Limb (tissue), 2 donors: Measurements from ENCODE around the gene VPS39.

ENCODE experiments used
- DNase-seq, 2 donors: peaks; one replicate each; pipeline ENCODE4 v3.0.0-alpha.2; 2016; ENCODE audit errors: extremely low spot score in 2 of 2

Gene VPS39

DNA sequence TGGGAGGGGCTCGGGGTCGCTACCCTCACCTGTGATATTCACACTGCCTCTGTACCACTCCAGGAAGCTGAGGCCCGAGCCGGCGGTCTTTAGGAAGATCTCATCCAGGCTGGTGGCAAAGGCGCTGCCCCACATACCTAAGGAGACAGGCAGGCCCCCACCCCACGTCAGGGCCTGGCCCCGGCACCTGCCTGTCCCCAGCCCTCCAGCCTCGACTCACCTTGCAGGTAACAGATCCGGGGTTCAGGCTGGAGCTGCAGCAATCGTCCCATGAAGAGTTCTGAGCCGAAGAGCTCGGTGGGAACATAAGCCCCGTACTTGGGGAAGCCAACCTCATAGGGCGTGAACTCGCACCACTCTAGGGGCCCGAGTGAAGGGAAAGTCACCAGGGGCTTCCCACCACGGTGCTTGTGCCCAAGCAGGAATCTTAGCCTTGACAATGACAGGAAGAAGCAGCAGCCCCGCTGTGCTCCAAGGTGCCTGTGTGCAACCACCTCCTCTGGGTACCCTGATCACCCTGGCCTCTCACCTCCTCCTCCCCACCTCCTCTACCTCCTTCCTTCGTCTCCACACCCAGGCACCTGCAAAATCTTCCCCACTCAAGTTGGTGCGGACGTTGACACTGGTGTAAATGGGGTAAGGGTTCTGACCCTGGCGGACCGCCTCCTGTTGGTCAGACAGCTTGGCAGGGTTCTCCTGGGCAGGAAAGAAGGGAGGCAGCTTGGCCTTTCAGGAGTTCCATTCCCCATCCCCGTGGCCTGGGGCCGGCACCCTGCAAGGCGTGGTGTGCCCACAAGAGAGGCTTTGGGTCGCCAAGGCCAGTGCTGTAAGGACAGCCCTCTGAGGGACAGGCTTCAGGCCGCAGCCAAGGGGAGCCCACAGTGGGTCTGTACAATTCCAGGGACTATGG, 62.3 kb downstream of the VPS39 start:
- no peak for DNase-seq

GRCh38 chr15:42144841-42145375, 63.2 kb downstream of the VPS39 start:
- DNase-seq: no peak

- no peak for DNase-seq
Observed at GRCh38 chr15:42143866-42144625, 64.1 kb downstream of the VPS39 start.

DNA sequence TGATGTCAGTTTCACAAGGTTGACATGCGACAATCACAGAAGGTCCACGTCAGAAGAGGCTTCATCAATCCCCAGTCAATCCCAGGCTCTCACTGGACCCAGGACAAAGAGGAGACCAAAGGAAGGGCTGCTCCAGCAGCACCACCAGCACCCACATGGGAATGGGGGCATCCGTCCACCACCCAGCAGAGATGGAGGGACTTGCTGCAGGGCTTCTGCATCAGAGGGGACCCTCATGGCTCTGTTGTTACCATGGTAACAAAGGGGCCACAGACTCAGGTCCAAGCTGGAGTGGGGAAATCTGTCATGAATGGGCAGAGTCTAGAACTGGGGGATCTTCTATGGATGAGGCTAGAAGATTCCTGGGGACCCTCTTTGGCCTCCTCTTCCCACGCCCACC, 64.7 kb downstream of the VPS39 start:
- DNase-seq: no peak

DNA sequence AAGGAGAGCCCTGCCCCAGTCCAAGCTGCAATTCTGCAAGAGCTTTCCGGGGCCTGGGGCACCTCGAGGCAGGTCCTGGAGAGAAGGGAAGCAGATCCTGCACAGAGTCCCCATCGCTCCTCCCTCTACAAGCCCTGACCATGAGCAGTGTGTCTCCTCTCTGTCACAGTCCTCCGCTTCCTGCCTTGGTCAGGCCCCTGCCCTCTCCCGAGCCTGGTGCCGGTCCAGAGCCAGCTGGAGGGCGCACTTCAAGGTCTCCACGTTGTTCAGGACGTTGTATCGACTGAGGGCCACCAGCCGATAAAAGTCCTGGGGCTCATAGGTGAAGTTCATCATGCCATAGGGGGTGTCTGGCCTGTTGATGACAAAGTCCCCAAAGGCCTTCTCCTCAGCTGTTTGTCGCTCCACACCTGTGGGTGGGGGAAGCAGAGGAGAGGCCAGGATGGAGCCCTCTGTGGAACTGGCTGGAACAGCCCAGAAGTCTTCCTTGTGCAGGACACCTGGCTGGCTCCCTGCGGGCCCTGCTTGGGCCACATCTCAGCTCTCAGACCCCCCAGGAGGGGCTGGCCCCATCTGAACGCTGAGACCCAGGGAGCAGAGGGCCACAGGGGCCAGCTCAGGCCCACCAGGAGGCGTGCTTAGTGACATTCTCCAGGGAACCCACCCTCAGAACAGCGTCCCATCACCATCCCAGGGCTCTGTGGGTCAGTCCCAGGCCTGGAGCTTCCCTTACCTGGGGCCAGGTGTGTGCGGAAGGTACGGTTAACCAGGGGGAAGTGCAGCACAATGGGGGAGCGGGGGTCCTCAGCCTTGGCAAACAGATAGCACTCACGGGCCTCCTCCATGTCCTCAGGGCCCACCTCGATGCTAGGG, 66.1 kb downstream of the VPS39 start:
- no peak for DNase-seq

GRCh38 chr15:42141246-42141645, 66.9 kb downstream of the VPS39 start:
- no peak for DNase-seq

GRCh38 chr15:42140383-42141070, 67.6 kb downstream of the VPS39 start:
- DNase-seq: no peak

- DNase-seq: no peak
Observed at GRCh38 chr15:42139596-42139995, 68.5 kb downstream of the VPS39 start.

GRCh38 chr15:42138968-42139386, 69.1 kb downstream of the VPS39 start:
- DNase-seq: no peak

- DNase-seq: no peak
Observed at GRCh38 chr15:42138411-42138810, 69.7 kb downstream of the VPS39 start.

DNA sequence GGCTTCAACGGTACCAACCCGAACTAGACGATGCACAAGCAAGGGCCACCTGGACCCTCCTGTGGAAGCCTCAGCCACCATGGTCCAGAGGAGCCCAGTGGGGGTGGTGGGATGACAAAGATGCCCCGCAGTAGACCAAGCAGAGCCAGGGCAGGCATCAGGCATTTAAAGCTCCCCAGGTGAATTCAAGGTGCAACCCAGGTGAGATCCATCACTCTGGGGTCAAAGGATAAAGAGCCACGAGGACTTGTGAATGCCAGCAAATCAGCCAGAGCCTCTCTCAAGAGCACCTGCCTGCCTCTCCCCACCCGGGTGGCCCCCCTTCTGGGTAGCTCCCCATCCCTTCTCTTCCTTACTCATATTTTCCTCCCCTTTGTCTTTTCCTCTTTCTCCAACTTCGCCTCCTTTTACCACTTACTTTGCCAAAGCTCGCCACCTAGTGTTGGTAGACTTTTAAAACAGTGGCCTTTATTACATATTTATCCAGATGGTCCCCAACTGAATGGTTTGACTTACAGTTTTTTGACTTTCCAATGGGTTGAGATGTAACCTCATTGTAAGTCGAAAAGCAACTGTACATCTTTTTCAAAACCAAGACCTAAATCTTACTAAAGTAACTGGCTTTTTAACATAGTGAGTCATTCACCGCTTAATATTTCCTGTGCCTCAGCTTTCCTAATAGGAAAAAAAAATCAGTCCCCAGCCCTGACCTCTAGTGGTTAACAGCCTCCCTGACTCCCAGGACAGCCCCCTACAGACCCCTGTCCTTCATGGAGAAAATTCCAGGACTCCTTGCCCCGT, 70.4 kb downstream of the VPS39 start:
- DNase-seq: peak in 1 of 2 donors; percentile 76

DNA sequence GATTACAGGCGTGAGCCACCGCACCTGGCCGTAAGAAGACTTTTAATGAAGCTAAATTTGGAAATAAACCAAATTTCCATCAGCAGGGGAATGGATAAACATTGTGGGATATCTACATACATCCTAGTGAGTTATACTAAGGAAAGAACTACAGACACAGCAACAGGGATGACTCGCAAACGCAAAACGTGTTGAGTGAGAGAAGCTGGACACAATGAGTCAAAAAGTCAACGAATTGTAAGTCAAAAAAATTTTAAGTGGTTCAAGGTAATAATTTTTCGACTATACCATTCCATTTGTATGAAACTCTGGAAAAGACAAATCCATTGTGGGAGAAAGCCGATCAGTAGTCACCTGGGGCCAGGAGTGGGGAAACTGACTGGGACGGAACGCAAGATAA, 71.6 kb downstream of the VPS39 start:
- no peak for DNase-seq

GRCh38 chr15:42135351-42135750, 72.8 kb downstream of the VPS39 start:
- DNase-seq: no peak

- no peak for DNase-seq
Observed at GRCh38 chr15:42134617-42135245, 73.4 kb downstream of the VPS39 start.

- DNase-seq: no peak
Observed at GRCh38 chr15:42133886-42134502, 74.1 kb downstream of the VPS39 start.

DNA sequence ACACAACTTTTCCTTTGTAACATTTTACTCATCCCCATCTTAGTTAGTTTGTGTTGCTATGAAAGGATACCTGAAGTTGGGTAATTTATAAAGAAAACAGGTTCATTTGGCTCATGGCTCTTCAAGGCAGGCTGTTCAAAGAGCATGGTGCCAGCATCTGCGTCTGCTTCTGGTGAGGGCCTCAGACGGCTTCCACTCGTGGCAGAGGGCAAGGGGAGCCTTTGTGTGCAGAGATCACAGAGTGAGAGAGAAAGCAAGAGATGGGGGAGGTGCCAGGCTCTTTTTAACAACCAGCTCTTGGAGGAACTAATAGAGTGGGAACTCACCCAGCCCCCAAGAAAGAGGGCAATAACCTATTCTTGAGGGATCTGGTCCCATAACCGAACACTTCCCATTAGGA, 74.7 kb downstream of the VPS39 start:
- DNase-seq: no peak

DNA sequence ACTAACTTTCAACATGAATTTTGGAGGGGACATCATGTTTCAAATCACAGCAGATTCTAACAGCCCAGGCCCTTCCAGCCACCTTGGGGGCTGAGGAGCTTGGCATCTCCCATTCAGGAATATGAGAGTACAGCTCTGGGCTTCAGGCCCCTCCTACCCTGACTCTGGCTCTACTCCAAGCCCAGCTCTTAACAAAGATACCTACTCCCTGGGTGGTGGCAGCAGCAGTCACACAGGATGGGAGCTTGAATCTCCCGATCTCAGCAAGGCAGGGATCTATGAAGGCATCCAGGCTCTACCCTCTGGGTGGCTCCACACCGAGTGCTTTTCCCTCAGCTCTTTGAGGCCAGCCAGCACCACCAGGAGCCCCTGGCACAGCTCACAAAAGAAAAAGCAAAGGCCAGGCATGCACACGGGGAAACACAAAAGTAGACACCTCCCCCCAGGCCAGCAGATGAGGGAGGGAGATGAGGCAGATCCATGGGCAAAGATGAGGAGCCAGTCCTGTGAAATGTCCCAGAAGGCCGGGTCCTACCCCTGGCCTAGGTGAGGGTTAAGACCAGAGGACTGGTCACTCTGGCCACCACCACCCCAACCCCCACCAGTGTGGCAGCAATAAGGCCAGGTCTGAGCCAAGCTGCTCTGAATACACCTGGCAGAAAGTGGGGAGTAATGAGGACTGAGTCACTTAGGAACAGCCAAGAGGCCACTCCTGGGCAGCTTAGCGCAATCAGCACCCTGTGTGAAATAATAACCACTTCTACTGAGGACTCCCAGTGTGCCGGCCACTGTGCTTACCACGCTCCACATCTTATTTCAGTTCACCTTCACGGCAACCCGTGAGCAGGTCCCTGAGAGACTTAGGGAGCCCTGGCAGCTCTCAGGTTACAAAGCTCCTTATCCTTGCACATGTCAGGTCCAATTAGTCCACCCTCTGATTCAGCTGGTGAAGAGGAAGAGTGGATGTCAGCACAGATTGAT, 76.0 kb downstream of the VPS39 start:
- peak in 1 of 2 donors; percentile 42 for DNase-seq

DNA sequence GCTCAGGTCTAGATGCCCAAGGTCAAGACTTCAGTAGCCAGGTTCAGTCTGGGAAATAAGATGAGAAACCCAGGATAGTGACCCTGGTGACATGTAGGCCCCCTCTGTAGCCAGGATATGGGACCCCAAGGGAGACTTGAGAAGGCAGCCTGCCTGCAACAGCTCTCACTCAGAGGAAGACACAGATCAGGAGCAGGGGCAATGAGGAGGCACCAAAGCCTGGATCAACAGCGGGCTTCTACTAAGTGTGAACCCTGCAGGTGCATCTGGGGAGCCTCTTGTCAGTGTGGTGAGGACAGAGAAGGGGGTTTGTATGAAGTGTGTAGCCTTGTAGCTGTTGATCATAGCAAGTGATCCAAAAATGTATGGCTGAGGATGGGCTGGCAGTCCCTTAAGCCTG, 77.1 kb downstream of the VPS39 start:
- no peak for DNase-seq
